Measurements from ENCODE around the gene CCDC24.
A peak's percentile ranks its signal among the peaks of the same experiment; 100 is the strongest.

The CCDC24 gene

GRCh38 chr1:43991476-43992231, at the start of gene CCDC24:
TSS of gene CCDC24 (plus strand) at chr1:43991599. CDS start at chr1:43991879, 280 bp downstream.
- peak; percentile 35 to 69 for DNase-seq

DNA sequence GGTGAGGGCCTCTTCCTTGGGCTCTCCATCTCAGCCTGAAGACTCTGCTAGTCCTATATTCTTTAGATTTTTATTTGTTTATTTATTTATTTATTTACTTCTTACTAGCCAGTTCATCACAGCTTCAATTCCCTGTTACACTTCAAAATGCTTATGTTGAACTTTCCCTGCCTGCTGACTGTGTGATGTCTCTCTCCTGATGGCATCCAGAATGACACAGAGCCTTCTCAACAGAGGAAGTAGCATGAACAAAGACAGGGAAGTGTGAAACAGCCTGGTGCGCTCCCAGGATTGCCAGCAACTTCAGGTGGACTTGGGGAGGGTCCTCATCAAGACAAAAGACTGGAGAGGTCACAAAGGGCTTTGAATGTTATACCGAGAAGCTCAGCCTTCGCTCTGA, 49.0 kb upstream of the CCDC24 start:
- no peak for DNase-seq

DNA sequence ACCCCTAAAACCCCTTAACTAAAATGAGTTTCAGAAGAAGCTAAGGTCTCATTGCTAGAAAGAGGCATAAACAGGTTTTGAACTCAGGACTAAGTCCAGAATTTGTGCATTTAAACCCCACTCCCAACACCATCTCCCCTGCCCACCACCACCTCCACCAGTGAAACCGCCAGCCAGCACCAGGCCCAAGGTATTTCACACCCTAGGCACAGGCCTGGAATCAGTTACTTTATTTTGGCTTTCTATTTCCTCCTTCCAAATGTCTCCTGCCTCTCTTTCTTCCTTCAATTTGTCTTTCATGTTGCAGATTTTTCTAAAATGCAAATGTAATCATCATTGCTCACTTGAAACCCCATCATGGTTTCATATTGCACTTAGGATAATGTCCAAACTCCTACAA, 46.5 kb upstream of the CCDC24 start:
- no peak for DNase-seq

DNA sequence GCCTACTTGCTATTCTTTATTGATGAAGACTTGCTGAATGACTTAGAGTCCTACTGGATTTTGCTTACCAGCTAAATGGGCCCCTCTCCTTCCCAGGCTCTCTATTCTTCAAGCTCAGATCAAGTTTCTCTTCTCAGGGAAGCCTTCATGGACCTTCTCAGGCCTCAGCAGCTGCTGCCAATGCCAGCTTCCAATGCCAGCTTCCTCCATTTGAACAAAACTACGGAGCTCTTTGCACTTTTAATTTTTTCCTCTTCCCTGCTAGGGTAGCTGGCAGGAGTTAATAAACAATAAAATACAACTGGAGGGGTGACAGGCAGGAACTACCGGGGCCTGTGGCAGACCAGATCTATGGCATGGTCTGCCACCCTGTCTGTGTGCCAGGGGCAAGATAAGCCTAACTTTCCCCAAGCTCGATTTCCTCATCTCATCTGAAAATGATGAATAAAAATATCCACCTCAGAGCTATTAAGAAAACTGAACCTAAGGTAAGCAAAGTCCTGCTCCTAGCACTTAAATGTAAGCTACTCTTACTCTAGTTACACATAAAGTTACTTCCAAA, 45.6 kb upstream of the CCDC24 start:
- DNase-seq = no peak

GRCh38 chr1:43946236-43947060, 45.0 kb upstream of the CCDC24 start, which contains the start of gene IPO13:
TSS of gene IPO13 (plus strand) at chr1:43946950. CDS start at chr1:43947601, 651 bp downstream.
- peak; percentile 90 to 95 for DNase-seq

DNA sequence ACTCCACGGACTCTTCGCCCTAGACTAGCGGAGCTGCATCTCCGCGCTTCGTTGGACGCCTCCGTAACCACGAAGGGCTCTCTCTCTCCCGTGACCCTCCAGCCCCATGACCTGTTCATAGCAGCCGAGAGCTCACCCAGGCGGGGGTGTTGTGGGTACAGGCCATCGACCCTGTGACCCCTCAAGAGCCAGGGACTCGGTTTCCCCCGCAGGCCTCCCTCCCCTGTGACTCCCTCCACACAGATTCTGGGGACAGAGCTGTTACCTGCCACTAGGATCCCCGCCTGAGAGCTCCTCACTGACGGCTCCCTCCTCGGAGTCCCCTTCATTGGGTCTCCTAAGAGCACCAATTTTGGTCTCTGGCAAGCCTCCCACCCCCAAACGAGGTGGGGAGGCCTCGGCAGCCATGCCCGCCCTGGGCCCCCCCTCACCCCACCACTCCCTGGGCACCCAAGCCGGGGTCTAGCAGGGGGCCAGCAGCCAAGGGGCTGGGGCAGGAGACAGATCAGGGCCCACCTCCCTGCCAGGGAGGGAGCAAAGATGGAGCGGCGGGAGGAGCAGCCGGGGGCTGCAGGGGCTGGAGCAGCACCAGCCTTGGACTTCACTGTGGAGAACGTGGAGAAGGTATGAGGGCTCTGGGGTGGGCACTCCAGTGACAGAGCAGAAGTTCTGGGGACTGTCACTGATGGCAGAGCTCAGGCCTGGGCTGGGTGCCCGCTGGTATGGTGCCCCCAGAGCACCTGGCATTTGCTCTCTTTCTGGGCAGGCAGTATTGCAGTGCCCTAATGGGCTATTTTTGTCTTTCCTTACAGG, 44.1 kb upstream of the CCDC24 start:
- DNase-seq = no peak

- DNase-seq = no peak
These were observed 43.4 kb upstream of the CCDC24 start for GRCh38 chr1:43947874-43948437.

DNA sequence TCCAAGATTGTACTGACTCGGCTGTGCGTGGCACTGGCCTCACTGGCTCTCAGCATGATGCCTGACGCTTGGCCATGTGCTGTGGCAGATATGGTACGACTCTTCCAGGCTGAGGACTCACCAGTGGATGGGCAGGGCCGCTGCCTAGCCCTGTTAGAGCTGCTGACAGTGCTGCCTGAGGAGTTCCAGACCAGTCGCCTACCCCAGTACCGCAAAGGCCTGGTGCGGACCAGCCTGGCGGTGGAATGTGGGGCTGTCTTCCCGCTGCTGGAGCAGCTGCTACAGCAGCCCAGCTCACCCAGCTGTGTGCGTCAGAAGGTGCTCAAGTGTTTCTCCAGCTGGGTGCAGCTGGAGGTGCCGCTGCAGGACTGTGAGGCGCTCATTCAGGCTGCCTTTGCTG, 41.7 kb upstream of the CCDC24 start:
- no peak for DNase-seq

GRCh38 chr1:43951021-43951985, 40.1 kb upstream of the CCDC24 start:
- no peak for DNase-seq

DNA sequence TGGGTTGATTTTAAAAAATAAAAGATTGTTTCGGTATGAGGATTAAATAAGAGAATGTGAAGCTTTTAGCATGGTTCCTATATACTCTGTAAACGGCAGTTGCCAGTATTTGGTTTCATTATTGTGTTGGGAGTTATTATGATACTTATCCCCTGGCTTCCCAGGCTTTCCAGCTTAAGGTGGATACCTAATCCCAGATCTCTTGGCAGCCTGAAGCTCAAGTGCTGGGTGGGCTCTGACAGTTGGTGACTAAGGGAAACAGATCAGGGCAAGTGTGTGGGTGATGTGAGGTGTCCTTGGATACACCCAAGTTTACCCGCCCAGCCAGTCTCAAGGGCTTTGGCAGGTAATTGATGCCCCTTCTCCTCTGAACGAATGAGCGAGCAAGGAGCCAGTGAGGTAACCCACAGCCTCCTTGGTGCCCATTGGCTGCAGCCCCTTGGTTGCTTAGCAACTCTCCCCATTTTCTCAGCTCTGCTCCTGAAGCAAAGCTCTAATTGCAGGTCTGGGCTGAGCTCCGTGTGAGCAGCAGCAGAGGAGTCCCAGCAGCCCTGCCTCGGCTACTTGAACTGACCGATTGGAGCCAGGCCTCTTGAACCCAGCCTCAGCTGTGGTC, 38.6 kb upstream of the CCDC24 start:
- DNase-seq = no peak

DNA sequence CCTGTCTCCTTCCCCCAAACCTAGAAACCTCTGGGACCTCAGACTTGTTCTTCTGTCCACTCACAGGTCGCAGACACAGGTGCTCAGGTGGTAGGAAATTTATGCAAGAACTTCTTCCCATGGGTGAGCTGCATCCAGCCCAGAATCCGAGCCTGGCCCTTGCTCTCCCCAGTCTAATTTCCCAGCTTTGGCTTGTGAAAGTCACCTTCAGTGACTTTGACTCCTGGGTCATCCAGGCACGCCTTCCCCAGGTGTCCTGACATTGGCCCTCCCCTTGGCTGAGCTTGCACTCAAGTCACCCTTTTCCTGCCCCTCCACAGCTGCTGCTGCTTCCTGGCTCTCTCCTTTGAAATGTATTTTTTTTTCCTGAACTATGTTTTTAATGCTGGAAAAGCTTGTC, 38.0 kb upstream of the CCDC24 start:
- no peak for DNase-seq

- DNase-seq = no peak
These were observed 37.4 kb upstream of the CCDC24 start for GRCh38 chr1:43954036-43954435.

GRCh38 chr1:43956234-43956633, 35.2 kb upstream of the CCDC24 start:
- no peak for DNase-seq

DNA sequence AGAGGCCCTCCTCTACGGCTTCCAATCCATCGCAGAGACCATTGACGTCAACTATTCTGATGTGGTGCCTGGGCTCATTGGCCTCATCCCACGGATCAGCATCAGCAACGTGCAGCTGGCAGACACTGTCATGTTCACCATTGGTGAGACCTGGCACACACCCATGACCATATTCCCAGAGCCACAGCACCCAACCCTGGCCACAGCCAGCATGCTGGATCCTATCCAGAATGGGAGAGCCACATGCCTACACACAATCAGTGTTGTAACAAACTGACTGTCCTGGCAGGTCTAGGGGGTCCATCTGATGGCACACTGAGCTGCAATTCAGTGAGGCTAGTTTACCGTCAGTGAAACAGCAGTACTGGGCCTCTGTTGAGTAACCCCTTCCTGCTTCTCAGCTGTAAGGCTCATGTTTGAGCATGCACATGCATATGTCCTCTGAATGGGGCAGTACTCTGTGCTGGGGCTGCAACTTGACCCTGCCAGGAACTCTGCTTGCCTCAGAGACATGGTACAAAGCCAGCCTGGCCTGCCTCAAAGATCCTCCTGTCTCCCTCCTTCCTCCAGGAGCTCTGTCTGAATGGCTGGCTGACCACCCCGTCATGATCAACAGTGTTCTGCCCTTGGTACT, 33.9 kb upstream of the CCDC24 start:
- no peak for DNase-seq

- no peak for DNase-seq
These were observed 32.8 kb upstream of the CCDC24 start for GRCh38 chr1:43958351-43959255.

GRCh38 chr1:43960798-43961197, 30.6 kb upstream of the CCDC24 start:
- no peak for DNase-seq

GRCh38 chr1:43961692-43962091, 29.7 kb upstream of the CCDC24 start:
- DNase-seq = no peak

- no peak for DNase-seq
These were observed 29.1 kb upstream of the CCDC24 start for GRCh38 chr1:43962324-43962723.

GRCh38 chr1:43963006-43963405, 28.4 kb upstream of the CCDC24 start:
- DNase-seq = no peak

All from bone marrow (tissue), 2 donors.